Activated CD8-positive, alpha-beta memory T cell treated with anti-CD3 and anti-CD28 coated beads for 4 hours (primary cell): ENCODE results near the gene TMUB1.

Experiments
- DNase-seq, 2 donors: peaks; one replicate each; pipeline ENCODE4 v3.0.0-alpha.2; 2020; ENCODE audit warnings: low read depth in 2 of 2

TMUB1 gene

GRCh38 chr7:151070574-151070960, 12.7 kb downstream of the TMUB1 start:
- no peak for DNase-seq

DNA sequence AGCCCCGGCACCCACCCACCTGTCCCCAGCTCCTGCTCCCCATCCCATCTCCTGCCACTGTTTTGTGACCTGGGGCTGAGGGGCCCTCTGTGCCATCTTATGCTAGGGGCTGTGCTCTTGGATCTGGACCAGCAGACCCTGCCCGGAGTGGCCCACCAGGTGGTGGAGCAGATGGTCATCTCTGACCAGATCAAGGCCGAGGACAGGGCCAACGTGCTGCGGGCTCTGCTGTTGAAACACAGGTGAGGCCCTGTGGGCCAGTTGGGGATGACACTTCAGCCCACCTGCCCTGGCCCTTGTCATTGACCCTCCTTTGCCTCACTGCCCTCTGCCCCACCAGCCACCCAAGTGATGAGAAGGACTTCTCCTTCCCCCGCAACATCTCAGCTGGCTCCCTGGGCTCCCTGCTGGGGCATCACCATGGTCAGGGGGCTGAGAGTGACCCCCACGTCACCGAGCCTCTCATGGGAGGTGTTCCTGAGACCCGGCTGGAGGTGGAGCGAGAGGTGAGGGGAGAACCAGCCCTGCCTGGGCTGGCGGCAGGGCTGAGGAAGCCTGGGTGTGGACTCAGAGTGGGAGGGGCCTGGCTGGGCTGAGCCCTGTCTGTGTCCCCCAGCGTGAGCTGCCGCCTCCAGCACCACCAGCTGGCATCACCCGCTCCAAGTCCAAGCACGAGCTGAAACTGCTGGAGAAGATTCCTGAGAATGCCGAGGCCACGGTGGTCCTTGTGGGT, 13.3 kb downstream of the TMUB1 start:
- DNase-seq: no peak

GRCh38 chr7:151068069-151068773, 15.1 kb downstream of the TMUB1 start:
- no peak for DNase-seq

DNA sequence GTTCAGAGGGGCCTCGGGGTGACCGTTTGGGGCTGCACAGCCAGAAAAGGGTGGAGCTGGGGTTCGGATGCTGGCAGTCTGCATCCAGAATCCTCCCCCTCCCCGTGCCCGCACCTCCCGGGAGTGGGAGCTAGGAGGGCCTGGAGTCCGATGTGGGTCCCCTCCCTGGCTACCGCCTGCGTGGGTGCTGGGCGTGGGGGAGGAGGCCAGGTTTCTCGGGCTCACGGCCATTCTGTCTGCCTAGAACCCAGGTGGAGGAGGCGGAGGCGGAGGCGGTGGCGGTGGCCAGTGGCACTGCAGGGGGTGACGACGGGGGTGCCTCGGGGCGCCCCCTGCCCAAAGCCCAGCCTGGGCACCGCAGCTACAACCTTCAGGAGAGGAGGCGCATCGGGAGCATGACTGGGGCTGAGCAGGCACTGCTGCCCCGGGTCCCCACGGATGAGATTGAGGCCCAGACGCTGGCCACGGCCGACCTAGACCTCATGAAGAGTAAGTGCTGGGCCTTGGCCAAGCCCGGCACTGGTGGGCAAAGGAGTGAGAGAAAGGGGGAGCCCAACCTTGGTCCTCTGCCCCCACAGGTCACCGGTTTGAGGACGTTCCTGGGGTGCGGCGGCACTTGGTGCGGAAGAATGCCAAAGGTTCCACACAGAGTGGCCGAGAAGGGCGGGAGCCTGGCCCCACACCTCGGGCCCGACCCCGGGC, 16.9 kb downstream of the TMUB1 start:
- no peak for DNase-seq

DNA sequence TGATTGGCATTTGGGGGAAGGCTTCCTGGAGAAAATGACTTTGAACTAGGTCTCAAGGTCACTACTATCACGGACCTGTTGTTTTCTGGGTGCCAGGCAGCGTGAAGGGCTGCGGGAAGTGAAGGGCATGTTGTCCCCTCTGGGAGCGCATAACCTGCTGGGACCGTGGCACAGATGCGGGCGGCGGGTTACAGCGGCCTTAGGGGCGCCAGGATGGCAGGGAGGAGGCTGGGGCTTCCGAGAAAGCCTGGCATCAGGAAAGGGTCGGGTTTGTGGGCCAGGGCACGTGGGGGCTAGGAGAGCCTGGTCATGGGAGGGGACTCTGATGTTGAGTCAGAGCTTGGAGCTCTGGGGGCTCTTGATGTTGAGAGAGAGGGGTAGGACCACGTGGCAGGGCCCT, 17.8 kb downstream of the TMUB1 start:
- no peak for DNase-seq

DNA sequence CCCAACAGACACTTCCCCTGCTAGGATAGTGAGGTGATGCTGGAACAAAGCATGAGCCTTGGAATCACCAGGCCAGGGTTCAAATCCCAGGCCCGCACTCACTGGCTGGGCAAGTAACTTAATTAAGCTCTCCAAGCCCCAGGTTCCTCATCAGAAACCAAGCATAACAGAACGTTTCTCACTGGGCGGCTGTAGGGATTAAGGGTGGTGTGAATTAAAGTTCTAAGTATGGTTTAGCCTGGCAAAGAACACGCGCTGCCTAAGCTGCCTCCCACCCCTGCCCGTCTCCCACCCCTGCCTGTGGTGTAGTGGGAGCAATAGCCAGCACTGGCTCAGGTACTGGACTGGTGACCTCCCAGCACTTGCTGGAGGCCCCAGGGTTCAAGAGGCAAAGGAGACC, 18.3 kb downstream of the TMUB1 start:
- DNase-seq: no peak

- no peak for DNase-seq
These were observed 18.8 kb downstream of the TMUB1 start for GRCh38 chr7:151064454-151064853.

DNA sequence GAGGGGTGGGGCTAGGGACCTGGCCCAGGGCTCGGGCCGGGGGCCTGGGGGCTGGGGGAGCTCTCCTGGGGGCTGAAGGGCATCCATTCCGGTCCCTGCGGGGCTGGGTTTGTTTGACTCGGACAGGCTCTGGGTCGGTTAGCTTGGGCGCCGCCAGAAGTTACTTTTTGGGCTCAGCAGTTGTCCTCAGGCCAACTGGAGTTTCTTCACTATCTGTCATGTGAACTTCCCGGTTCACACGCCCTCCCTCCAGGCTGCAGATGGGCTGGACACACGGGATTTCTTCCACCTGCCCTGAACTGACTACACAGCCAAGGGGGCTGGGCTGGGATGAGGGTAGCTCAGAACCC, 20.1 kb downstream of the TMUB1 start:
- no peak for DNase-seq

- no peak for DNase-seq
These were observed 20.7 kb downstream of the TMUB1 start for GRCh38 chr7:151062399-151063211.

DNA sequence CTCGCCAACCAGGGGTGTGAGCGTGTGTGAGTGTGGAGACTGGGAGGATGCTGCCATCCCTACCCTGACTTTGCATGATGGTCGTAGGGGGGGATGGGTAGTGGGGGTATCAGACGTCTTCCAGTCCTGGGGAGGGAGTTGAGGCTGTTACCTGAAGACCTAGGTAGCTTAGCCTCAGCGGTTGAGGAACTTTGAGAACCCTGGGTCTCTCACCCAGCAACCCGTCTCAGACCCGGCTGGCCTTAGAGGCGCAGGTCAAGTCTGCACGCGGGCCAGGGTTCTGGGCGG, 21.2 kb downstream of the TMUB1 start:
- no peak for DNase-seq

DNA sequence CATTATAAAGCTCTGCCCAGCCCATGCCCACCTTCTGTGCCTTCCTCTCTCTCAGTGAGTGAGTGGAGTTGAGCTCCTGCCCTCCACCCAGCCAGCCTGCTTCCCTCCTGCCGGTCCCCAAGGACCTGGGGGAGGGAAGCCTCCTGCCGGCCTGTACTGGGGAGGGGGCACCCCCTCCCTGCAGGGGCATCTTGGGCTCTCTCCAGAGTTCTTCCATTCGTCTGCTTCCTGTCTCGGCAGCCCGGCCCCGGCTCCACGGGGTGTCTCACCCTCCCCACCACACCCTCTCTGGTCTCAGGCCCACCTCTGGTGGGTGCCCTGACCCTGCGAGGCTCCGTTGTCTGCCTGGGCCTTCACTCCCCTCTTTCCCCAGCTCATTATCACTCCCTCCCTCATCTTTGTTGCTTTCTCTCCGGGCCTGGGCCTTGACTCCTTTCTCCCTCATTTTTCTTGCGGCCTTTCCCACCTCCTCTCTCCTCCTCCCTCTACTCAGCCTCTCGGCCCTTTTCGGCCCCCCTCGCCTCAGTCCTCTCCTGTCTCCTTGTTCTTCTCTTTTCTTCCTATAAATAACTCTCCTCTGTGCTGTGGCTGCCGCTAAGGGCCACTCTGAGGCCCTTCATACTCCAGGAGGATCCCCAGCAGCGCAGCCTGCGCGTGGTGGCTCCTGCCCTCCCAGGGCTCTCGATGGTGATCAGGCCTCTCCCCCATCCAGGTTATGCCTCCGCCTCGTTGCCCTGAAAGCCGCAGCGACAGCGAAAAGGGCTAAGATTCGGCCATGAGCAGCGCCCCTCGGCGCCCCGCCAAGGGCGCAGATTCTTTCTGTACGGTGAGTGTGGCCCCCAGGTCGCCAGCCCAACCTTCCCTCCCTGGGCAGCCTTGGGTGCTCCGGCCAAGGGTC, 21.8 kb downstream of the TMUB1 start:
- no peak for DNase-seq

GRCh38 chr7:151060416-151061212, 22.7 kb downstream of the TMUB1 start:
- DNase-seq: no peak

GRCh38 chr7:151060113-151060415, 23.2 kb downstream of the TMUB1 start:
- no peak for DNase-seq

DNA sequence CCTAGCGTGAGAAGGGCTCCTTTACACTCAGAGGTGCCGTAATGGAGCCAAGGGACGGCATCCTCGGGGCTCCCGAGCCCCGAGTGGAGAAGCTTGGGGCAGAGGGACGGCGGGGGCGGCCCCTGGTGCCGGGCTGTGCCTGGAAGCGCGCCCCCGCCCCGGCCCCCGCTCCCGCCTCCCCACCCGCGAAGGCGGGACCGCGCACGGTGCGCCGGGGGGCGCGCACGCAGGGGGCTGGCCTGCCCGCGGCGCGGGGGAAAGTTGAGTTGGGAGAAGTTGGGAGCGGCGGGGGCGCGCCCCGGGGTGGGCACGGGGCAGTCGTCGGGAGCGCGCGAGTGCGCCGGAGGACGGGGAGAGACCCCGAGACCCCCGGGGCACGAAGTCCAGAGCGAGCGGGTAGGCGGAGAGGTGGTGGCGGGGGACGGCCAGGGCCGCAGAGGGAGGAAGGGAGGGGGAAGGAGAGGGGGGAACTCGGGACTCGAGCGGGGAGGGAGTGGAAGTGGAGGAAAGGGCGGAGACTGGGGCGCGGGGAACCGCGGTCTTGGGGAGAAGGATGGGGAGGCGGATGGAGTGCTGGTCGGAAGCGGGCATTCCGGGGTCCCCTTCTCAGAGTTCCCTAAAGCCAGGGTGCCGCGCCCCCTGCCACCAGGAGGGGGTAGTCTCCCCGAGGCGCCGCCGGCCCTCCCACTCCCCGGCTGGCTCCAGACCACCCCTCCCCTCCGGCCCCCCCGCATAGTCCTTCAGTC, 23.8 kb downstream of the TMUB1 start, which contains the start of gene SLC4A2:
Gene SLC4A2, plus strand, starts transcription at position 223 of the 746 bp plus-strand sequence. CDS start 2,399 bp downstream, outside the sequence.
- DNase-seq: peak; percentile 39 to 58

- no peak for DNase-seq
These were observed 24.4 kb downstream of the TMUB1 start for GRCh38 chr7:151058781-151059366.

DNA sequence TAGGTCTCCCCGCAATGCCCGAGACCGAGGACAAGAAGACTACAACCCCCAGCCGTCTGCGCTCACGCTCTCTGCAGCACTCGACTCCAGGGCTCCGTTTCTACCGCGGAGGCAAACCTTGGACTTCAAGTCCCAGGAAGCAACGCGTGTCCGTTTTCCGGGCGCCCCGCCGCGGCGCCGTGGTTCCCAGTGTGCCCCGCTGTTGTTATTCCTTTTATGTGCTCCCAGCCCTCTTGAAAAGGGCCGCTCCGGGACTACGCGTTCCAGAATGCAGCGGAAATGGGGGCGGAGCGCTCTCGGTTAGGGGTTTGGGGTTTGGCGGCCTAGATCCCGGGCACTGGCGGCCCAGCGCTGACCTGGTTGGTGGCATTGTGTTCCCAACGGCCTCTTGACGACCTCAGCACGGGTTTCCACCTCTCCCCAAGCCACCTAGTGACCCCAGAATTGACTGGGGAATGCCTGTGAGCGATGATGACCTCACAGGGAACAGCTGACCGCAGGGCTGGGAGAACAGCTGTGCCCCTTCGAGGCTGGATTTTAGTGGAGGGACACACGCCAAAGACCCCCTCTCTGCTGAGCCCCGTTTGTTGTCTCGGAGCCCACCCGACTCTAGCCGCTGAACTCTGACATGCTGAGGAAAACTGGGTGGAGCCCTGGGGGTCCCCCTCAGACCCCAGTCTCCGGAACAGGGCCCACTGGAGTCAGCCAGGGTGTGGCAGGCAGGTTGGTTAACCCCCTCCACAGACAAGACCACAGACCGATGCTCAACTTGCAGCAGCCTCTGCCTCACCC, 25.1 kb downstream of the TMUB1 start:
- peak; percentile 93 to 95 for DNase-seq

DNA sequence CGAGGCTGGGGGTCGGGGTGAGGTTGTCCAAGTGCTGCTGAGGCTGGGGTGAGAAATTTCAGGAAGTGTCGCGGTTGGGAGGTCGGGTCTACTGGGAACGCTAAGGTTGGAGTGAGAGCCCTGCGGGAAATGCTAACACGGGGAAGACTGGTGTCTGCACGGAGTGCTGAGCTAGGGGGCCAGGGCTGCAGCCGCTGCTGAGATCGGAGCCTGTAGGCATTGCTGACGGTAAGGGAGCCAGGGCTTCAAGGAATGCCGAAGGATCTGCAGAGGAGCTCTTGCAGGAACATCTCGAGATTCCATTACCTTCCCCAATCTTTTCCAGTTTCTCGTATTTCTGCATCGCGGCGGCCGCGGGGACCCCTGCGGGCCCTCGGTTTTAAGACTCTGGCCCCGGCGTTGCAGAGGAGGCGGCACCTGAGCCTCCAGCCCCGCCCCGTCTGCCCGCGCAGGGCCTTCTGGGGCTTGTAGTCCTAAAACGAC, 25.7 kb downstream of the TMUB1 start, which contains the start of gene CDK5:
Gene CDK5, minus strand, starts transcription at position 392 of the 483 bp plus-strand sequence. Its CDS starts 49 bp downstream, at position 343.
- no peak for DNase-seq
